BLaER1 treated with 17β-estradiol and CSF1 and Interleukin-3, amounts not matched to agents 10 nM and 100 nM (cell line): ENCODE measurements around the gene FATE1.

Experiments
- H3K27ac ChIP-seq, 11 experiments: shearing (Covaris generic); formaldehyde crosslinking; 2 replicates each; pipeline ENCODE4 v1.8.1; 2022
- H3K27me3 ChIP-seq, 11 experiments: shearing (Covaris generic); formaldehyde crosslinking; 2 replicates each; pipeline ENCODE4 v1.8.1; 2022
- H3K36me3 ChIP-seq, 11 experiments: shearing (Covaris generic); formaldehyde crosslinking; 2 replicates each; pipeline ENCODE4 v1.8.1; 2022
- H3K4me1 ChIP-seq, 10 experiments: shearing (Covaris generic); formaldehyde crosslinking; 2 replicates each; pipeline ENCODE4 v1.8.1; 2022
- H3K4me2 ChIP-seq, 11 experiments: shearing (Covaris generic); formaldehyde crosslinking; 2 replicates each; pipeline ENCODE4 v1.8.1; 2022
- H3K4me3 ChIP-seq, 10 experiments: shearing (Covaris generic); formaldehyde crosslinking; 2 replicates each; pipeline ENCODE4 v1.8.1; 2022
- H3K9ac ChIP-seq, 11 experiments: shearing (Covaris generic); formaldehyde crosslinking; 2 replicates each; pipeline ENCODE4 v1.8.1; 2022
- H3K9me3 ChIP-seq, 11 experiments: shearing (Covaris generic); formaldehyde crosslinking; replicated peaks in 1 of 11; 2 replicates each; pipeline ENCODE4 v1.8.1; 2022
- H4K20me1 ChIP-seq, 11 experiments: shearing (Covaris generic); formaldehyde crosslinking; 2 replicates each; pipeline ENCODE4 v1.8.1; 2022
- Cebpa-rat ChIP-seq, 11 experiments: shearing (Covaris generic); IDR thresholded peaks; 2 replicates each; pipeline ENCODE4 v1.8.1; 2022

FATE1 gene, protein sequence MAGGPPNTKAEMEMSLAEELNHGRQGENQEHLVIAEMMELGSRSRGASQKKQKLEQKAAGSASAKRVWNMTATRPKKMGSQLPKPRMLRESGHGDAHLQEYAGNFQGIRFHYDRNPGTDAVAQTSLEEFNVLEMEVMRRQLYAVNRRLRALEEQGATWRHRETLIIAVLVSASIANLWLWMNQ

DNA sequence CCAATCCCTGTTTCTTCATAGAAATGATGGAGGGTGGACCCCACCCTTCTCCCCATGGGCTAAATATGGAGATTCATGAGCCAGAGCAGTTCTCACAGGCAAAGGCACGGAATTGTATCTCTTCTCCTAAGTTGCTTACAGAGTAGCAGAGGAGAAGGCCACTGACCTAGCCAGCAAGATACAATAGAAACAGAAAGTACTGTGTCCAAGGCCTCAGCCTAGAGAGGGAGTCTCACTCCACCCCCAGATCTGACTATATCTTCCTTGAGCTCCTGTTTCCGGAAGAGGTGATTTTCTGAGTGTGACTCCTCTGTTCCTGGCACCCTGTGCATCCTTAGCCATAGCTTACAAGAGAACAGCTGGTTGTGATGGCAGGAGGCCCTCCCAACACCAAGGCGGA lies at the start of gene FATE1:
Gene FATE1, plus strand, starts transcription at position 284 of the 400 bp plus-strand sequence. Its CDS starts 85 bp downstream, at position 369.
- Histone ChIP-seq H3K9ac (no peak within 1 kb of the TSS), H3K9me3 (no peaks in the 10 kb centered on the region), H3K4me2 (no peak within 1 kb of the TSS), H3K36me3 (no peaks in the 10 kb centered on the region), H3K4me3 (no peak within 1 kb of the TSS), H4K20me1 (peaks cover 0 to 15% (median 0%) of the 10 kb centered on the region in 11 experiments; a peak in 3 of 22 replicates), H3K27me3 (peaks cover 95 to 99% (median 97%) of the 10 kb centered on the region in 11 experiments), H3K27ac (no peak within 1 kb of the TSS), H3K4me1 (peaks cover 9 to 28% (median 23%) of the 10 kb centered on the region in 10 experiments; a peak in 19 of 20 replicates)
- TF ChIP-seq Cebpa-rat (IDR thresholded peaks at IDR 0.05): no peak

DNA sequence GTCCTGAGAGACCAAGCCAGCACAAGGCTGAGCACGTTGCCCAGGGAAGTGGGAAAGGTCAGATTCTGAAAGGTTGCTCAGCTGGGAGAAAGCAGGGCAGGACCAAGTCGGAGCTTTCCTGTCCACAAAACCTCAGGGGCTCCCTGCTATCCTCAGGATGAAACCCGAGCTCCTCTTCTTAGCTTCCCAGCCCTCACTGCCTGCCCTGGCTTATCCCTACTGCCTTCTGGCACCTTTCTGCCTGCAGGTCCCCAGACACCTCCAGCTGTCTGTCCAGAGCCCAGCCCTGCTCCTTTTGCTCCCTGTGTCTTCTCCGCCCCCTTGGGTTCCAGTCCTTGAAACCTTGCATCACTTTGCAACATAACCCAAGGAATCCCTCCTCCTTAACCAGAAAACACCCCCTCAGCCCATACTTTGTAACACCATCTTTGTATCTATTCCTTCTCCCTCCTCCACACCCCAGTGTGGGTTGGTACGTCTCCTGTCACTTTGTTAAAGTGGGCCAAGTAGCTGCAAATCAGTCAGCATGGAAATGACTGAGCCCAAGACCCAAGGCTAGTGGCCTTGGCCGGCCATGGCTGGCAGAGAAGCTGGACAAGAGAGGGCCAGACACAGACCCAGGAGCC lies 40.6 kb upstream of the FATE1 start:
- TF ChIP-seq Cebpa-rat (IDR thresholded peaks at IDR 0.05): no peak
- no peak overlapping the region for H3K27ac ChIP-seq
- H3K9ac ChIP-seq: no peak overlapping the region
- H3K9me3 ChIP-seq: no peaks in the 10 kb centered on the region; a peak in 1 of 22 replicates
- no peaks in the 10 kb centered on the region for H3K4me1 ChIP-seq
- peaks cover 99 to 100% (median 100%) of the 10 kb centered on the region in 11 experiments for H3K27me3 ChIP-seq
- no peaks in the 10 kb centered on the region for H3K36me3 ChIP-seq
- no peak overlapping the region for H3K4me3 ChIP-seq
- peaks cover 0 to 12% (median 0%) of the 10 kb centered on the region in 11 experiments; a peak in 4 of 22 replicates for H4K20me1 ChIP-seq
- no peak overlapping the region for H3K4me2 ChIP-seq

DNA sequence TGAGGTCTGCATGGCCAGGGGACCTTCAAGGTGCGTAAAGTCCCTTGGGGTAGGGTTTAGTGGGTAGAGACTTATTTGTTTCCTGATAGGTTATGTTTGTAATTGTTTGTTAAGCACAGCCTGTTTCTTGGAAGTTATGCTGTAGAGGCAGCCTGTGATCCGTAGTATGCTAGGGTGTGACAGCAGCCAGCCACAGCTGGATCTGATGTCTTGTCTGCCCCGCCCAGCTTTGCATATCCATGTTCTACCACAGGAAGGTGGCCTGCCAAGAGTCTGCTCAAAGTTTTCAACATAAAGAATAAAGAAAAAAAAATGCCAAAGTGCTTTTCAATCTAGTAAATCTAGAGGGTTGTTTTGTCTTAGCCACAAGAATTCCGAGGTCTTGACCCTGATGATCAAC lies 39.6 kb upstream of the FATE1 start:
- H3K36me3 ChIP-seq: no peaks in the 10 kb centered on the region
- H3K27ac ChIP-seq: no peak overlapping the region
- H3K9me3 ChIP-seq: no peaks in the 10 kb centered on the region; a peak in 1 of 22 replicates
- TF ChIP-seq Cebpa-rat (IDR thresholded peaks at IDR 0.05): no peak
- H3K9ac ChIP-seq: no peak overlapping the region
- H3K27me3 ChIP-seq: peaks cover 92 to 100% (median 98%) of the 10 kb centered on the region in 11 experiments
- H4K20me1 ChIP-seq: peaks cover 0 to 12% (median 0%) of the 10 kb centered on the region in 11 experiments; a peak in 4 of 22 replicates
- no peaks in the 10 kb centered on the region; a peak in 1 of 20 replicates for H3K4me1 ChIP-seq
- no peak overlapping the region for H3K4me2 ChIP-seq
- no peak overlapping the region for H3K4me3 ChIP-seq

DNA sequence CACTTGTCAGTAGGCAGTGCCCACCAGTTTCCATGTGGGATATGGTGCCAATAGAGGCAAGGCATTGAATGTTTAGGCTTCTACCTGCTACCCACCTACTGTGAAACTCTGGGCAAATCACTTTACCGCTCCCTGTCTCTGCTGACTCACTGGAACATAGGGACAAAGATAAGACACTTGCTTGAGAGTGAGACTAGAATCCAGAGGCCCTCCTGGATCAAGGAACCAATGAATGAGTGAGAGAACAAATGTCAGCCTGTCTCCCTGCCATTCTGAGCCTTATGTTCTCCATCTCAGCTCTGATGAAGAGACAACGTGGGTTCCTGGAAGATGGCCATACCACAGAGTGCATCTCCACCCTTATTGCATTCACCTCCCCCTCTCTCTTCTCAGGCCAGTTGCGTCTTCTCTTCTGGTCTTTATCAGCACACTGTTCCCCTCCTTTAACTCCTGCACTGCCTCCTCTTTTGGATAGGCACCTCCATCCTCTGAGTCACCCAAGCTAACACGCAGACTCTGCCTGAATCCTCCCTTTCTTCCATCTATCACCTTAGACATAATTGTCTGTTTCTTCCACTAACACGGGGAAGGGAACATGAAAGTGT lies 35.9 kb upstream of the FATE1 start:
- Histone ChIP-seq H3K4me2 (no peak overlapping the region), H4K20me1 (peaks cover 0 to 11% (median 0%) of the 10 kb centered on the region in 11 experiments; a peak in 3 of 22 replicates), H3K4me1 (no peaks in the 10 kb centered on the region; a peak in 1 of 20 replicates), H3K4me3 (no peak overlapping the region), H3K9me3 (no peaks in the 10 kb centered on the region; a peak in 1 of 22 replicates), H3K27me3 (peaks cover 84 to 99% (median 96%) of the 10 kb centered on the region in 11 experiments), H3K27ac (no peak overlapping the region), H3K9ac (no peak overlapping the region), H3K36me3 (no peaks in the 10 kb centered on the region)
- TF ChIP-seq Cebpa-rat (IDR thresholded peaks at IDR 0.05): no peak

DNA sequence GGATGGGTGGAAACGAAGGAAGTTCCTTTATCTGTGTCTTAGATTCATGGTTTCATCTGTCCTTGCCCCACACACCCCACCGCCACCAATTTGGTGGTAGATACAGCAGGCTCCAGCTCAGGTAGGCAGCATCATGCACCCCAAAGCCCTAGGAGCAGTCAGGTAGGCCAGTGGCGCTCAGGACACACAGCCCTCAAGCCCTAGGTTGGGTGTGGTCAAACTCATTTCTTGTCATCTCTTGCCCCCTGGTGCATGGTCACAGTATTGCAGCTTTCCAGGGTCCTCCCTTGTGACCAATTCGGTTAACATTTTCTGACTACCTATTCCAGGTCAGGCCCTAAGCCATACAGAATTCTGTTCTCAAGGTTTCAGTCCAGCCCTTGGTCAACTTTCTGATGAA lies 35.0 kb upstream of the FATE1 start:
- Histone ChIP-seq H3K4me3 (no peak overlapping the region), H3K27me3 (peaks cover 84 to 99% (median 95%) of the 10 kb centered on the region in 11 experiments), H3K9me3 (no peaks in the 10 kb centered on the region; a peak in 1 of 22 replicates), H3K27ac (no peak overlapping the region), H4K20me1 (peaks cover 0 to 6% (median 0%) of the 10 kb centered on the region in 11 experiments; a peak in 1 of 22 replicates), H3K9ac (no peak overlapping the region), H3K4me1 (no peaks in the 10 kb centered on the region; a peak in 1 of 20 replicates), H3K36me3 (no peaks in the 10 kb centered on the region), H3K4me2 (no peak overlapping the region)
- TF ChIP-seq Cebpa-rat (IDR thresholded peaks at IDR 0.05): no peak

DNA sequence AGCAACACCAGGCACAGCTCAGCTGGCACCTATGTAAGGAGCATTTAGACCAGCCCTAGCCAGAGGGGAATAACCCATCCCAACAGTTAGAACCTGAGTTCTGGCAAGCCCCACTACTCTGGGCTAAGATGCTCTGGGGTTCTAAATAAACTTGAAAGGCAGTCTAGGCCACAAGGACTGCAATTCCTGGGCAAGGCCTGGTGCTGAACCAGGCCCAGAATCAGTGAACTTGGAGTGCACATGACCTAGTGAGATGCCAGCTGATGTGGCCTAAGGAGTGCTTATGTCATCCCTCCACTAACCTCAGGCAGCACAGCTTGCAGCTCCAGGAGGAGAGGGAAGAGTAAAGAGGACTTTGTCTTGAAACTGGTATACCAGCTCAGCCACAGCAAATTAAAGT lies 28.2 kb upstream of the FATE1 start:
- H3K4me3 ChIP-seq: no peak overlapping the region

DNA sequence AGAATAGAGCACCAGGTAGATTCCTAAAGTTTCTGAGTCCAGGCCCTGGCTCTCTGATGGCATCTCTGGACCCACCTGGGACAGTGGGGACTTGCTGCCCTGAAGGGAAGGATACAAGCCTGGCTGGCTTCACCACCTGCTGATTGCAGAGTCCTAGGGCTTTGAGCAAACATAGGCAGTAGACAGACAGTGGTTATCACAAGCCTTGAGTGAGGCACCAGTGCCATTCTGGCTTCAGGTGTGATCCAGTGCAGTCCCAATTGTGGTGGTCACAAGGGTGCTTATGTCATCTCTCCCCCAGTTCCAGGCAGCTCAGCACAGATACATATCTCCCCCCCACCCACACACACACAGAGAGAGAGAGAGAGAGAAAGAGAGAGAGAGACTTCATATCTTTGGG lies 27.1 kb upstream of the FATE1 start:
- Histone ChIP-seq H3K27me3 (peaks cover 59 to 100% (median 97%) of the 10 kb centered on the region in 11 experiments), H3K27ac (no peak overlapping the region), H3K4me1 (no peaks in the 10 kb centered on the region), H3K4me2 (no peak overlapping the region), H3K36me3 (no peaks in the 10 kb centered on the region), H3K4me3 (no peak overlapping the region), H3K9me3 (peaks cover 0 to 7% (median 0%) of the 10 kb centered on the region in 11 experiments; a peak in 4 of 22 replicates), H4K20me1 (peaks cover 0 to 3% (median 0%) of the 10 kb centered on the region in 11 experiments; a peak in 1 of 22 replicates), H3K9ac (no peak overlapping the region)
- no peak for TF ChIP-seq Cebpa-rat (IDR thresholded peaks at IDR 0.05)

More for the DNA sequence above, 28.2 kb upstream of the FATE1 start:
- Histone ChIP-seq H3K27ac (no peak overlapping the region), H3K27me3 (peaks cover 69 to 100% (median 98%) of the 10 kb centered on the region in 11 experiments), H3K4me1 (no peaks in the 10 kb centered on the region), H4K20me1 (peaks cover 0 to 3% (median 0%) of the 10 kb centered on the region in 11 experiments; a peak in 1 of 22 replicates), H3K9me3 (0 out of 22 replicates have a peak, but pooled peaks cover 0 to 2% (median 0%) of the 10 kb centered on the region in 11 experiments), H3K4me2 (no peak overlapping the region), H3K36me3 (no peaks in the 10 kb centered on the region), H3K9ac (no peak overlapping the region)
- TF ChIP-seq Cebpa-rat (IDR thresholded peaks at IDR 0.05): no peak

DNA sequence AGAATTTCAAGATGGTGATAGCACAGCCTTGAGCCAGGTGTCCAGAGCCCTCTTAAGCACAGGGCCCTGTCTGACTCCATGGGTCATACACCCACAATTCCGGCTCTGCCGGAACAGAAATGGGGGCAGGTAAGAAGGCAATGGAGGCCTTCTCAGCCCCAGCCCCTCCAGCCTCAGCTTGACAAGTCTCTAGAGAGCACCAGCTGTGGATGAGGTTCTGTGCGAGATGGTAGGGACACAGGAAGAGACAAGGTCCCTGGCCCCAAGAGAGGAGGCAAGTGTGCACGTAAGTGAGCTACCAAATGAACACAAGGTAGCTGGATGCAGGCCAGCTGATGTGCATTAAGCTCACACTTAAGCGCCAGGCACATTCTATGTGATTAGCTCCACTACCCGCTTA lies 23.0 kb upstream of the FATE1 start:
- Histone ChIP-seq H3K27ac (no peak overlapping the region), H3K36me3 (no peaks in the 10 kb centered on the region), H3K4me3 (no peak overlapping the region), H3K27me3 (peaks cover 25 to 76% (median 69%) of the 10 kb centered on the region in 11 experiments; a peak in 21 of 22 replicates), H3K4me1 (no peaks in the 10 kb centered on the region), H3K9ac (no peak overlapping the region), H3K4me2 (no peak overlapping the region), H4K20me1 (peaks cover 0 to 3% (median 0%) of the 10 kb centered on the region in 11 experiments; a peak in 1 of 22 replicates), H3K9me3 (peaks cover 0 to 24% (median 7%) of the 10 kb centered on the region in 11 experiments; a peak in 12 of 22 replicates)
- TF ChIP-seq Cebpa-rat (IDR thresholded peaks at IDR 0.05): no peak

DNA sequence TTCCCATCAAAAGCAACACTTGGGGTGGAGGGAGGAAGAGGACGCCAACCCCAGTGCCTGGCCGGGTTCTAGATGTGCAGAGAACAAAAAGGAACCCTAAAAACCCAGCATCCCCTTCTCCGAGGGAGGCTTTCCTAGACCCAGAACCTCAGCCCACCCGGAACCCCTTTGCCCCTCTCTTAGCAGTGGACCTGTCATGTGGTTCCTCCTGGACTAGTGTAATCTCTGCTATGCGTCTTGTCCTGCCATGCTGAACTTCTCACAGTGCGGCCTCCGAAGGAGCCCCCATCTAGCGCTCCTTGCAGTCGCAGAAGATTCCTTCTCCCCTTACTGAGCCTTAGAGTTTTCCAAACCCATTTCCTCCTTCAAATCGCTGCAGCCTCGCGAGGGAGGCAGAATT lies 21.7 kb upstream of the FATE1 start:
- Histone ChIP-seq H3K9me3 (peaks cover 0 to 24% (median 7%) of the 10 kb centered on the region in 11 experiments; a peak in 12 of 22 replicates), H3K27me3 (peaks cover 27 to 76% (median 69%) of the 10 kb centered on the region in 11 experiments; a peak in 21 of 22 replicates), H4K20me1 (peaks cover 0 to 3% (median 0%) of the 10 kb centered on the region in 11 experiments; a peak in 3 of 22 replicates), H3K27ac (no peak overlapping the region), H3K9ac (no peak overlapping the region), H3K4me3 (no peak overlapping the region), H3K36me3 (no peaks in the 10 kb centered on the region), H3K4me2 (no peak overlapping the region), H3K4me1 (no peaks in the 10 kb centered on the region)
- no peak for TF ChIP-seq Cebpa-rat (IDR thresholded peaks at IDR 0.05)
